Progenitor cell of endocrine pancreas (in vitro differentiated cells): ENCODE results near the gene SHC2. TPM values are rescaled to one million over a fixed set of nuclear protein-coding genes. Genes with fewer than 3 reads are reported as not detected.

Source experiments
- DNase-seq: peaks from one replicate; pipeline ENCODE4 v3.0.0; 2021; ENCODE audit warnings: low spot score; ENCODE audit not compliant: unreplicated experiment
- H3K27ac Mint-ChIP-seq: 2 replicates; pipeline ENCODE4 v1.8.0; 2021; ENCODE audit warnings: mild to moderate bottlenecking, moderate library complexity, mixed read lengths
- H3K27me3 Mint-ChIP-seq: 2 replicates; pipeline ENCODE4 v1.8.0; 2021; ENCODE audit warnings: mixed read lengths
- H3K36me3 Mint-ChIP-seq: 2 replicates; pipeline ENCODE4 v1.8.0; 2022; ENCODE audit warnings: mixed read lengths; ENCODE audit not compliant: insufficient read depth
- H3K4me1 Mint-ChIP-seq: 2 replicates; pipeline ENCODE4 v1.8.0; 2021; ENCODE audit warnings: low read depth, mixed read lengths
- H3K4me3 Mint-ChIP-seq: 2 replicates; pipeline ENCODE4 v1.8.0; 2021; ENCODE audit warnings: low read depth, mild to moderate bottlenecking, moderate library complexity, mixed read lengths
- H3K9me3 Mint-ChIP-seq: 2 replicates; pipeline ENCODE4 v1.8.0; 2021; ENCODE audit warnings: low read depth, mixed read lengths
- CTCF ChIP-seq: fragments of 200-600 bp; sonication (generic); IDR thresholded peaks from one replicate; pipeline ENCODE4 v1.5.0; 2021; ENCODE audit warnings: antibody characterized with exemption, mild to moderate bottlenecking; ENCODE audit not compliant: unreplicated experiment
- total RNA-seq: library from RNA; stranded (reverse); gene quantifications from 2 replicates; pipeline ENCODE4 v1.2.1, GENCODE V29; 2021

The SHC2 gene
- total RNA-seq, 1 donor from 2014 or later: 159 TPM

DNA sequence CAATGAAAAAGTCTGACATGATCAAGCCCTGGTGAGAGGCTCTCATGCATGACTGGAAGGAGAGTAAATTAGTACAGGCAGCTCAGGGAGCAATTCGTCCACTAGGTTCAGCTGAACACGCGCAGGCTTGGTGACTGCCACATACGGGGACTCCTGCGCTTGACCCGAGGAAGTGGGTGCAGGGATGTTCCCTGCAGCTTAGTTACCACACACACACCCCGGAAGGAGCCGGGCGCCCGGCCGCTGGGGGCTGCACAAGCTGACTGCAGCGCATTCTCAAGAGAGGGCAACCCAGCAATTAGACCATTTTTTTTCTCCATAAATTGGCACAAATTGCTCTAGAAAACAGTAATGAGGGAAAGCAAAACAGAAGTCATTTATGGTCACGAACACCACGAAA, 93.3 kb downstream of the SHC2 start:
- H3K27ac Mint-ChIP-seq: no peak overlapping the region
- no peaks in the 10 kb centered on the region for H3K36me3 Mint-ChIP-seq
- no peaks in the 10 kb centered on the region for H3K4me1 Mint-ChIP-seq
- H3K4me3 Mint-ChIP-seq: no peak overlapping the region
- no peak for DNase-seq
- TF ChIP-seq CTCF: no peak
- no peaks in the 10 kb centered on the region for H3K9me3 Mint-ChIP-seq
- peaks cover 48% of the 10 kb centered on the region for H3K27me3 Mint-ChIP-seq

GRCh38 chr19:366951-367350, 93.9 kb downstream of the SHC2 start:
- Mint-ChIP-seq H3K27me3 (peaks cover 47% of the 10 kb centered on the region), H3K9me3 (no peaks in the 10 kb centered on the region), H3K27ac (no peak overlapping the region), H3K4me1 (no peaks in the 10 kb centered on the region), H3K4me3 (no peak overlapping the region), H3K36me3 (no peaks in the 10 kb centered on the region)
- DNase-seq: no peak
- no peak for TF ChIP-seq CTCF

Other genes starting within 250 kb of the SHC2 start
- gene PLPP2, start 169.6 kb downstream of the SHC2 start, total RNA-seq: 46.3 and 52.7 TPM in 2 replicates
- gene MIER2, start 116.2 kb downstream of the SHC2 start, total RNA-seq: 42.6 and 46.7 TPM in 2 replicates
- 13.2 and 13.8 TPM in 2 replicates for gene C2CD4C, start 51.9 kb downstream of the SHC2 start, total RNA-seq
- 0.77 and 1.0 TPM in 2 replicates for gene MADCAM1, start 35.5 kb upstream of the SHC2 start, total RNA-seq
- gene TPGS1, start 46.5 kb upstream of the SHC2 start, total RNA-seq: 16.4 and 18.0 TPM in 2 replicates
- gene CDC34, start 70.7 kb upstream of the SHC2 start, total RNA-seq: 96.9 and 100 TPM in 2 replicates
- gene GZMM, start 83.0 kb upstream of the SHC2 start, total RNA-seq: 0.31 TPM in 1 of 2 replicates, not detected in the other
- 464 and 472 TPM in 2 replicates for gene BSG, start 111.6 kb upstream of the SHC2 start, total RNA-seq
- 0.34 and 0.47 TPM in 2 replicates for gene HCN2, start 128.8 kb upstream of the SHC2 start, total RNA-seq
- 62.9 and 68.4 TPM in 2 replicates for gene POLRMT, start 172.5 kb upstream of the SHC2 start, total RNA-seq
- gene FGF22, start 178.8 kb upstream of the SHC2 start, total RNA-seq: 0.43 and 0.49 TPM in 2 replicates
- gene RNF126, start 202.2 kb upstream of the SHC2 start, total RNA-seq: 37.3 and 39.2 TPM in 2 replicates
- gene FSTL3, start 215.4 kb upstream of the SHC2 start, total RNA-seq: 13.8 and 14.4 TPM in 2 replicates
- not detected in 2 replicates for gene PRSS57, start 234.4 kb upstream of the SHC2 start, total RNA-seq
- gene PALM, start 247.9 kb upstream of the SHC2 start, total RNA-seq: 52.4 and 54.3 TPM in 2 replicates